Activated naive CD8-positive, alpha-beta T cell treated with anti-CD3 and anti-CD28 coated beads, Interleukin-2, amount 10 ng/mL, durations not matched to agents 7 days and 5 days (primary cell): ENCODE results near the gene KRTAP5-4. TPM values are rescaled to one million over a fixed set of nuclear protein-coding genes. Genes with fewer than 3 reads are reported as not detected.

Experiments
- ATAC-seq: fragments of 150-1000 bp; cut with Tn5 transposase; one replicate; pipeline ENCODE4 v1.10.0; 2021; ENCODE audit warnings: low read depth, moderate library complexity
- POLR2A ChIA-PET: fragments of 350-600 bp; sonication (Branson Sonifier 250); formaldehyde crosslinking; loops from one replicate; lab custom pipeline; 2021; ENCODE audit warnings: antibody characterized with exemption; lab: Charles Lee
- DNase-seq: peaks from one replicate; pipeline ENCODE4 v3.0.0; 2021
- H3K27ac Mint-ChIP-seq: one replicate; pipeline ENCODE4 v1.8.0; 2022; ENCODE audit warnings: mild to moderate bottlenecking, mixed read lengths
- H3K27me3 Mint-ChIP-seq: one replicate; pipeline ENCODE4 v1.8.0; 2022; ENCODE audit warnings: mild to moderate bottlenecking, moderate library complexity, mixed read lengths
- H3K36me3 Mint-ChIP-seq: one replicate; pipeline ENCODE4 v1.8.0; 2021; ENCODE audit warnings: mild to moderate bottlenecking, mixed read lengths
- H3K4me1 Mint-ChIP-seq: one replicate; pipeline ENCODE4 v1.8.0; 2021; ENCODE audit warnings: mixed read lengths
- H3K4me3 Mint-ChIP-seq: one replicate; pipeline ENCODE4 v1.8.0; 2022; ENCODE audit warnings: mild to moderate bottlenecking, moderate library complexity, mixed read lengths
- H3K9me3 Mint-ChIP-seq: one replicate; pipeline ENCODE4 v1.8.0; 2021; ENCODE audit warnings: mixed read lengths
- total RNA-seq, 2 experiments: library from RNA; stranded (reverse); gene quantifications; one replicate each; pipeline ENCODE4 v1.2.3, GENCODE V29; 2021

The KRTAP5-4 gene
- total RNA-seq, 2 experiments from 2014 or later, result not detected

GRCh38 chr11:1659506-1659905, 37.6 kb upstream of the KRTAP5-4 start:
- H3K27me3 Mint-ChIP-seq, result peaks cover 26% of the 10 kb centered on the region
- ATAC-seq (no peak), DNase-seq (peak; percentile 10)
- peaks cover 3% of the 10 kb centered on the region for H3K4me1 Mint-ChIP-seq
- H3K4me3 Mint-ChIP-seq, result peak overlapping the region; percentile 44
- peak overlapping the region; percentile 2 for H3K27ac Mint-ChIP-seq
- H3K36me3 Mint-ChIP-seq, result no peaks in the 10 kb centered on the region
- POLR2A ChIA-PET, result no interaction called here
- H3K9me3 Mint-ChIP-seq, result no peaks in the 10 kb centered on the region

DNA sequence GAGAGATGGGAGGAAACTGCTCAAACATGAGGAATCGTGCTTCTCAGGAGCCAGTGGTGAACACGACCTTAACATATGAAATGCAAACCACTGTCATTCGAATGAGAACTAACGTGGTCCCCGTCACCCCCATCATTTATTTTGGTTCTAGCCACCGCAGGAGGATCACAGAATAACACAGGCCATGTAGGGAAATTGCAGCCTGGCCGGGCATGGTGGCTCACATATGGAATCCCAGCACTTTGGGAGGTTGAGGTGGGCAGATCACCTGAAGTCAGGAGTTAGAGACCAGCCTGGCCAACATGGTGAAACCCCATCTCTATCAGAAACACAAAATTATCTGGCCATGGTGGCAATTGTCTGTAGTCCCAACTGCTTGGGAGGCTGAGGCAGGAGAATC, 34.7 kb upstream of the KRTAP5-4 start:
- H3K27me3 Mint-ChIP-seq, result peaks cover 27% of the 10 kb centered on the region
- H3K36me3 Mint-ChIP-seq, result no peaks in the 10 kb centered on the region
- no peaks in the 10 kb centered on the region for H3K9me3 Mint-ChIP-seq
- DNase-seq, result peak; percentile 10
- H3K4me3 Mint-ChIP-seq, result no peak overlapping the region
- POLR2A ChIA-PET, result no interaction called here
- no peak overlapping the region for H3K27ac Mint-ChIP-seq
- ATAC-seq, result no peak
- H3K4me1 Mint-ChIP-seq, result peaks cover 3% of the 10 kb centered on the region

GRCh38 chr11:1656061-1656441, 34.1 kb upstream of the KRTAP5-4 start:
- Mint-ChIP-seq H3K27ac (no peak overlapping the region), H3K4me3 (no peak overlapping the region), H3K36me3 (no peaks in the 10 kb centered on the region), H3K4me1 (peaks cover 3% of the 10 kb centered on the region), H3K27me3 (peaks cover 24% of the 10 kb centered on the region), H3K9me3 (no peaks in the 10 kb centered on the region)
- ATAC-seq (no peak), DNase-seq (peak; percentile 9)
- POLR2A ChIA-PET, result no interaction called here

DNA sequence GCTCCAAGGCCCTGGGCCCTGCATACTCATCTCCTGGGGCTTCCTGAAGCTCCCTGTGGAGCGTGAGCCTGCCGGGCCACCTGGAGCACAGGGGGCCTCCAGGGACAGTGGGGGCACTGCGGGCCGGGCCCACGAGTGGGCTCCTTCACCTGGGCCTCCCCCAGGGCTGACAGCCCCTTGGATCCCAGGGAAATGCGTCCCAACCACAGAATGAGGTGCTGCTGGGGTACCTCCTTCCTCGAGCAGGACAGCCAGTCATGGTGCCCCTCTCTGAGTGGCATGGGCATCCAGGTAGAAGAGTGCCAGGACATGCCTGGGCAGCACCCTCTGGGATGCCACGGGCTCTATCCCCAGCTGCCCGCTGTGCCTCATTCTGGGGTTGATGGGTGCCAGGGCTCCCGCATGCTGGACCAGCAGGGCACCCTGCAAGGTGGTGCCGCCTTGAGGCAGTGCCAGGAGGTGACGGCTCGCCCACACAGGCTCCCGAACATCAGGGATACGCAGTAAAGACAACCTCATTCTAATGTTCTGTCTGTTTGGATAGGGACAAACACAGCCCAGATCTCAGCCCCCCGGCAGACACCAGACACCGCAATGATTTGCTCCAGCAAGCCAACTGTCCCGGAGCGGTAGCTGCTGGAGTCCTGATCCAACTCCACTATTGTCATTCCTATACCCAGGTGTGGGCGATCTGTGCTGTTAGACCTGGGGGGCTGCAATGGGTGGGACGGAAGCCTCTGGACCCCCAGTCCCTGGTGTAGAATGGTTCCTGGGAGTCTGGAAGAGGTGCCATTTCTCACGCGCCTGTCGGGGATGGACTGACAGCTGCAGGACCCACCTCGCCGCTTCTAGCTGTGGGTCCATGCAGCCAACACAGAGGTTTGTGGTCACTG, 33.5 kb upstream of the KRTAP5-4 start:
- Mint-ChIP-seq H3K27ac (no peak overlapping the region), H3K4me3 (no peak overlapping the region), H3K27me3 (peaks cover 24% of the 10 kb centered on the region), H3K4me1 (peaks cover 3% of the 10 kb centered on the region), H3K9me3 (no peaks in the 10 kb centered on the region), H3K36me3 (no peaks in the 10 kb centered on the region)
- POLR2A ChIA-PET, result no interaction called here
- ATAC-seq (no peak), DNase-seq (peak; percentile 22)

DNA sequence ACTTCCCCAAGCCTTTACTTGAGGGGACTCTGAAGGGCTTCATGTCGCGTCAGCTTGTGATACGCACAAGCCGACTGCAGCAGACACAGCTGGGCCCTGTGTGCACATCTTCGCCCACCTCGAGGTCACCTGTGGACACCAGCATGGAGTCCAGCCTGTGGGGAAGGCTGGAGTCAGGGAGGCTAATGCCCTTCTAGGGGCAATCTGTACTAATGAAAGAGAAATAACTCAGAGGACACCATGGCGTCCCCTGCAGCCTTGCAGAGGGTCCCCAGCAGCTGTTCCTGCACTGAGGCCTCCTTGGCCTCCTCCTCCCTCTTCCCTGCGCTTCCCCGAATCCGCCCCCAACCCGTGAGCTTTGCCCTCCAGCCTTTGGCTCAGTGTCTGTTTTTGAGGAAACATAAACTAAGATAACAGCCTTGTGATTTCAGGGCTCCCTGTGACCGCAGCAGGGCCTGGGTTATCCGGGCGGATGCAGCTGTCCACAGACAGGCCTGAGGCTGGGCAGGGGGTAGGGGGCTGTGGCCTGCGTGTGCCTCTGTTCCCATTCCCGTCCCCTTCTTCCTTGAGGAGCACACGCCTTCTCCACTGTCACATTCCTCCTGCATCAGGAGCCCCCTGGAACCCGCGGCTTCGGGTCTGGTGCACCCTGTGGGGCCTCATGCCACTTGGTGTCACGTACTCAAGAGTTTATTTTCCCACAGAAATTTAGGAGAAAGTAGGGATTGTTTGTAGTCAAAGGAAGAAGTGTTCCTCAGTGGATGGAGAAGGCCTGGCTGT, 32.6 kb upstream of the KRTAP5-4 start:
- Mint-ChIP-seq H3K4me3 (no peak overlapping the region), H3K9me3 (no peaks in the 10 kb centered on the region), H3K36me3 (no peaks in the 10 kb centered on the region), H3K27ac (no peak overlapping the region), H3K4me1 (peaks cover 3% of the 10 kb centered on the region), H3K27me3 (peaks cover 17% of the 10 kb centered on the region)
- no peak for ATAC-seq
- POLR2A ChIA-PET, result no interaction called here
- DNase-seq, result peak; percentile 15

DNA sequence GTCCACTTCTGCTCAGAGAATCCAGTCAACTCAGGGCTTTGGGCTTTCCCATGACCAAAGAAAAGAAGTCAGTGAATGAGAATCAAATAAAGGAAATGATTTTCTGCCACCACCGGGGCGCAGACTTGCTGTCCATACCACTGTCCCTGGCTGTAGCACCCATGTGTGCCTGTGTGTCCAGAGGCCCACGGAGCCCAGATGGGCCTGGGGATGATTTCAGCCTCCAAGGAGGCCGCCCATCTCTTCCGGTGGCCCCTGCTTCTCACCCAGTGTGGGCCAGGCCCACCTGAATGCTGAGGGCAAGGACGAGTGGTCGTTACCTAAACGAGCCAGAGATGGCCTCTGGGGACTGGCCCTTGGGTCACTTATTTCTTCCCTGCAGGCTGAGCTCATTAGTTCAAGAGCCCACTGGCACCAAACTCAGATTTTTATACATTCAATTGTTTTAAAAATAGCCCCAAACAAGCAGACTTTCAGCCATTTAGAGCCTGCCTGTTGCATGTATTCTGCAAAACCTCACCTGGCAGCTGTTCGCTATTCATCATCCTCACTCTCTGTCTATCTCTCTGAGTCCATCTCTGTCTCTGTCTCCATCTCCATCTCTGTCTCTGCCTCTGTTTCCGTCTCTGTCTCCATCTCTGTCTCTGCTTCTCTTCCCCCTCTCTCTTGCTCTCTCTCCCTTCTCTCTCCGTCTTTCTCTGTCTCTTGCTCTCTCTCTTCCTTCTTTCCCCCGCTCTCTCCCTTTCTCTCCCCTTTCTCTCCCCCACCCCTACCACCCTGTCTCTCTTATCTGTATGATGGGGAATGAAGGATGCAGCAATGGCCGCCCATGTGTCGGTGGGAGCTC, 31.8 kb upstream of the KRTAP5-4 start:
- Mint-ChIP-seq H3K4me3 (no peak overlapping the region), H3K36me3 (no peaks in the 10 kb centered on the region), H3K4me1 (no peaks in the 10 kb centered on the region), H3K27ac (no peak overlapping the region), H3K9me3 (no peaks in the 10 kb centered on the region), H3K27me3 (peaks cover 10% of the 10 kb centered on the region)
- no peak for DNase-seq
- POLR2A ChIA-PET, result interaction anchor here (1.0 kb wide), 1 partner anchor 179 kb away, joined by 5 read pairs; no protein-coding TSS in a partner anchor
- no peak for ATAC-seq

- Mint-ChIP-seq H3K27me3 (peaks cover 8% of the 10 kb centered on the region), H3K27ac (no peak overlapping the region), H3K4me3 (no peak overlapping the region), H3K4me1 (no peaks in the 10 kb centered on the region), H3K36me3 (no peaks in the 10 kb centered on the region), H3K9me3 (no peaks in the 10 kb centered on the region)
- POLR2A ChIA-PET, result interaction anchor here (1.0 kb wide), 2 partner anchors 180 to 349 kb away, joined by 3 to 5 read pairs; no protein-coding TSS in a partner anchor
- peak; percentile 70 for ATAC-seq
- peak; percentile 84 for DNase-seq
Observed at GRCh38 chr11:1652771-1653540, 31.0 kb upstream of the KRTAP5-4 start.

DNA sequence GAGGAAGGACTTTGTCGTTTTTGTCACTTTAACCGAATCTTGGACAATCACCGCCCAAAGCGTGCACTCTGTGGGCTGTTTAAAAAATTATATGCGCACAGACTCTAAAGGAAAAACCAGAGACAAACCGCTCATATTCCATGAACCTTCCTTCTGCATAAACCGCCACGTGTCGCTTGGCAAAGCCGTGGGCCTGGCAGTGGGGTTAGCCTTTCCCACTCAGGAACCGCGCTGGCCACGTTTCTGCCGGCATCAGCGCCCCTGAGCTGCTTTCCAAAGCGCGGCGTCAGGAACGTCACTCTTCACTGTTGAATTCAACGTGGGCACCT, 30.5 kb upstream of the KRTAP5-4 start:
- no peak overlapping the region for H3K4me3 Mint-ChIP-seq
- H3K9me3 Mint-ChIP-seq, result no peaks in the 10 kb centered on the region
- ATAC-seq (no peak), DNase-seq (no peak)
- H3K36me3 Mint-ChIP-seq, result no peaks in the 10 kb centered on the region
- no peak overlapping the region for H3K27ac Mint-ChIP-seq
- peaks cover 8% of the 10 kb centered on the region for H3K27me3 Mint-ChIP-seq
- H3K4me1 Mint-ChIP-seq, result no peaks in the 10 kb centered on the region
- POLR2A ChIA-PET, result interaction anchor here (1.0 kb wide), 2 partner anchors 180 to 349 kb away, joined by 3 to 5 read pairs; no protein-coding TSS in a partner anchor

DNA sequence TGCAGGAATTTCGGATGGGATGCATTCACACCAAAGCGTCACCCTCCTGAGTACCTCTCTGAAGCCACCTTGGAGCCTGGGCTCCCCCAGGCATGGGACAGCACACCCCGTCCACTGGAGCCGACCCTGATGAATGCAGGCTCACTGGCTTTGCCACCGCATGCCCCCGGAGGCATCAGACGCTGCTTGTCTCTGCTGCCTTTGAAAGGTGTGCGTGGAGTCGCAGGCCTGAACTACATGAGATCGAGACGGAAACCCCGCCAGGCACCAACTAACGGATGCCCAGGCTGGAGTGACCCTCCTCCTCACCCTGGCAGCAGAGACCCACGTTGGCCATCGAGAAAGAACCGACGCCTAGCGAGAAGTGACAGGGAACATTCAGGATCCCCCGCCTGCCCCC, 30.1 kb upstream of the KRTAP5-4 start:
- ATAC-seq, result no peak
- H3K27me3 Mint-ChIP-seq, result peaks cover 8% of the 10 kb centered on the region
- no peak overlapping the region for H3K4me3 Mint-ChIP-seq
- no peak overlapping the region for H3K27ac Mint-ChIP-seq
- no peaks in the 10 kb centered on the region for H3K9me3 Mint-ChIP-seq
- POLR2A ChIA-PET, result interaction anchor here (1.0 kb wide), 1 partner anchor 350 kb away, joined by 3 read pairs; no protein-coding TSS in a partner anchor
- H3K36me3 Mint-ChIP-seq, result no peaks in the 10 kb centered on the region
- peak; percentile 17 for DNase-seq
- H3K4me1 Mint-ChIP-seq, result no peaks in the 10 kb centered on the region

GRCh38 chr11:1651411-1651980, 29.6 kb upstream of the KRTAP5-4 start:
- POLR2A ChIA-PET, result no interaction called here
- no peaks in the 10 kb centered on the region for H3K4me1 Mint-ChIP-seq
- no peak overlapping the region for H3K4me3 Mint-ChIP-seq
- no peak for DNase-seq
- ATAC-seq, result no peak
- no peaks in the 10 kb centered on the region for H3K9me3 Mint-ChIP-seq
- H3K27me3 Mint-ChIP-seq, result peaks cover 8% of the 10 kb centered on the region
- H3K27ac Mint-ChIP-seq, result no peak overlapping the region
- H3K36me3 Mint-ChIP-seq, result no peaks in the 10 kb centered on the region

DNA sequence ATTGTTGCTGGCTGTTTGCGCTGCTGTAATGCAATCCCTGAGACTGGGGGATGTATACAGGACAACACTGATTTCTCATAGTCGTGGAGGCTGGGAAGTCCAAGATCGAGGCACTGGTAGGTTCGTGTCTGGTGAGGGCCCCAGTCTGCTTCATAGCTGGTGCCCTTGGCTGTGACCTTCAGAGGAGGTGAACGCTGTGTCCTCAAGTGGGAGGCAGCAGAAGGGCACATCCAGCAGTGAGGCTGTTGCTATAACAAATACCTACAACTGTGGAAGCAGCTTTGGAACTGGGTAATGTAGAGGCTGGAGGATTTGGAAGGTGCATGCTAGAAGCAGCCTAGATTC, 29.0 kb upstream of the KRTAP5-4 start:
- no peak overlapping the region for H3K4me3 Mint-ChIP-seq
- H3K36me3 Mint-ChIP-seq, result no peaks in the 10 kb centered on the region
- H3K27me3 Mint-ChIP-seq, result peaks cover 8% of the 10 kb centered on the region
- POLR2A ChIA-PET, result no interaction called here
- no peak overlapping the region for H3K27ac Mint-ChIP-seq
- no peaks in the 10 kb centered on the region for H3K4me1 Mint-ChIP-seq
- ATAC-seq (no peak), DNase-seq (no peak)
- H3K9me3 Mint-ChIP-seq, result no peaks in the 10 kb centered on the region
